Stimulated activated CD4-positive, alpha-beta T cell treated with anti-CD3 and anti-CD28 coated beads, Interleukin-12 subunit alpha, Interleukin-12 subunit beta, amount 100 ng/mL, for 24 hours (primary cell): Measurements from ENCODE around the gene ATXN2L.
"Not testable (repeated sequence)": the region's sequence is repeated elsewhere in the genome, so short reads cannot be mapped to it uniquely, and the experiment has no call there.

Experiments used
- DNase-seq, 2 experiments: peaks; one replicate each; pipeline ENCODE4 v3.0.0-alpha.2; 2020; ENCODE audit warnings: low read depth in 2 of 2

ATXN2L gene, protein sequence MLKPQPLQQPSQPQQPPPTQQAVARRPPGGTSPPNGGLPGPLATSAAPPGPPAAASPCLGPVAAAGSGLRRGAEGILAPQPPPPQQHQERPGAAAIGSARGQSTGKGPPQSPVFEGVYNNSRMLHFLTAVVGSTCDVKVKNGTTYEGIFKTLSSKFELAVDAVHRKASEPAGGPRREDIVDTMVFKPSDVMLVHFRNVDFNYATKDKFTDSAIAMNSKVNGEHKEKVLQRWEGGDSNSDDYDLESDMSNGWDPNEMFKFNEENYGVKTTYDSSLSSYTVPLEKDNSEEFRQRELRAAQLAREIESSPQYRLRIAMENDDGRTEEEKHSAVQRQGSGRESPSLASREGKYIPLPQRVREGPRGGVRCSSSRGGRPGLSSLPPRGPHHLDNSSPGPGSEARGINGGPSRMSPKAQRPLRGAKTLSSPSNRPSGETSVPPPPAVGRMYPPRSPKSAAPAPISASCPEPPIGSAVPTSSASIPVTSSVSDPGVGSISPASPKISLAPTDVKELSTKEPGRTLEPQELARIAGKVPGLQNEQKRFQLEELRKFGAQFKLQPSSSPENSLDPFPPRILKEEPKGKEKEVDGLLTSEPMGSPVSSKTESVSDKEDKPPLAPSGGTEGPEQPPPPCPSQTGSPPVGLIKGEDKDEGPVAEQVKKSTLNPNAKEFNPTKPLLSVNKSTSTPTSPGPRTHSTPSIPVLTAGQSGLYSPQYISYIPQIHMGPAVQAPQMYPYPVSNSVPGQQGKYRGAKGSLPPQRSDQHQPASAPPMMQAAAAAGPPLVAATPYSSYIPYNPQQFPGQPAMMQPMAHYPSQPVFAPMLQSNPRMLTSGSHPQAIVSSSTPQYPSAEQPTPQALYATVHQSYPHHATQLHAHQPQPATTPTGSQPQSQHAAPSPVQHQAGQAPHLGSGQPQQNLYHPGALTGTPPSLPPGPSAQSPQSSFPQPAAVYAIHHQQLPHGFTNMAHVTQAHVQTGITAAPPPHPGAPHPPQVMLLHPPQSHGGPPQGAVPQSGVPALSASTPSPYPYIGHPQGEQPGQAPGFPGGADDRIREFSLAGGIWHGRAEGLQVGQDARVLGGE

DNA sequence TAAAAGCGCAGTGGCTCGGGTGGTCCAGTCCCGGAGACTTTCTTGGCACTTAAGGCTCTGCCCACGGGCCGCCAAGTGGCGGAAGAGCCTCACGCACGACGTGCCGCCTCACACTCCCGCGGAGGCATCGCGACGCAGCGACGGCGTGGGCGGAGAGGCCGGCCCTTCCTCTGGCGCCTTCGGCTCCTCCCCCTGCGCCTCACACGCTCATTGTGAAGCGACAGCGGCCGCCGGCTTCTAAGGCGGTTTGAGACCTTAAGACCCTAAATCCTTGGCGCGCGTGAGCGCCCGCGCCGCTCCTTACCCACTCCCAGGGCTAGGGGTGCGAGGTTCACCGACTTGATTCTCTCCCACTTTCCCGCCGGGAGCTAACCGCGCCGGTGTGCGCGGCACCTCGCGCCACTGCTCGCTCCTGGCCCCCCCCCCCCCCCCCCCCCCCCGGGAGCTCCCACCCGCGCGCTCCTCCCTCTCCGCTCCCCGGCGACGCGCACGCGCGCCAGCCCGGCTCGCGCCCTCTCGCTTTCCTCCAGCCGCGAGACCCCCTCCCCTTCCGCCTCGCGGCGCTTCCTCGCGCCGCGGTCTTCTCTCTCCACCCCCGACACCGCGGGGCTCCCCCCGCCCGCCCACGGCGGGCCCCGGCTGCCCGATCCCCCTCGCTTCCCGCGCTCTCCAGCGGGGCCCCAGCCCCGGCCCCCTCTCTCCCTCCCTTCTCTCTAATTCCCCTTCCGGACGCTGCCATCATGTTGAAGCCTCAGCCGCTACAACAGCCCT is at the start of gene ATXN2L:
ATXN2L (plus strand) TSS at position 480 of the 771 bp plus-strand sequence; CDS start at position 741, 261 bp downstream.
- peak; percentile 89 to 92 for DNase-seq

DNA sequence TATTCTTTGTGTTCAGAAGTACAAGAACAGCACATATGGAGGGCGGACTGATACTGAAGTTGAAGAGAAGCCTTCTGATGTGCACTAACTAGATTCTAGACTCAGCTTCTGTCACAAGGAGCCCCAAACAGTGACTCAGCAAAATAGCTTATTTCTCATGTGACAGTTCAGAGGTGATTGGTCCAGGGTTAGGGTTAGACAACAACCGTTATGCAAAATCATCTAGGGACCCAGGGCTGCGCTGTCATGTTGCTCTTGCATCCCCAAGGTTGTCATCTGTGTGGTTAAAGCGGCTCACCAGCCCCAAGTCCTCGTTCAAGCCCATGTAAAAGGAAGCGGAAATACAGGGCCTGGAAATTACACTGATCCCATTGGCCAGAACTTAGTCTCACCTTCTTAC is 41.1 kb upstream of the ATXN2L start:
- DNase-seq: not testable (repeated sequence)

DNA sequence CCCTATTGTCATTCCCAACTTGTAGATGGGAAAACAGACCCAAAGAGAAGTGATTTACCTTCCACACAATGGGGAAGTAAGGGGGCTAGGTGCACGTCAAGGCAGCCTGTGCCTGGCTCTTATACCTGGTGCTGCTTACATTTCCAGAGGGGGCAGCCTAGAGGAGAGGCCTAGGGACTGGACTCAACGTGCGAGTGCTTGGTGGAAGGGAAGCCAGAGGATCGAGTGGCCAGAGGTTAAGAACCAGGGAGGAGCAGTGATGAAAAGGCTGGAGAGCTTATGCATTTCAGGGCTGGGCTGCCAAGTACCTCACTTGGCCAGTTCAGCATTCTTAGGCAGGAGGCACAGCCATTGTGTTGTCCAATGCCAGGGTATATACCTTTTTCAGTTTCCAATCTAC is 40.4 kb upstream of the ATXN2L start:
- DNase-seq: not testable (repeated sequence)

DNA sequence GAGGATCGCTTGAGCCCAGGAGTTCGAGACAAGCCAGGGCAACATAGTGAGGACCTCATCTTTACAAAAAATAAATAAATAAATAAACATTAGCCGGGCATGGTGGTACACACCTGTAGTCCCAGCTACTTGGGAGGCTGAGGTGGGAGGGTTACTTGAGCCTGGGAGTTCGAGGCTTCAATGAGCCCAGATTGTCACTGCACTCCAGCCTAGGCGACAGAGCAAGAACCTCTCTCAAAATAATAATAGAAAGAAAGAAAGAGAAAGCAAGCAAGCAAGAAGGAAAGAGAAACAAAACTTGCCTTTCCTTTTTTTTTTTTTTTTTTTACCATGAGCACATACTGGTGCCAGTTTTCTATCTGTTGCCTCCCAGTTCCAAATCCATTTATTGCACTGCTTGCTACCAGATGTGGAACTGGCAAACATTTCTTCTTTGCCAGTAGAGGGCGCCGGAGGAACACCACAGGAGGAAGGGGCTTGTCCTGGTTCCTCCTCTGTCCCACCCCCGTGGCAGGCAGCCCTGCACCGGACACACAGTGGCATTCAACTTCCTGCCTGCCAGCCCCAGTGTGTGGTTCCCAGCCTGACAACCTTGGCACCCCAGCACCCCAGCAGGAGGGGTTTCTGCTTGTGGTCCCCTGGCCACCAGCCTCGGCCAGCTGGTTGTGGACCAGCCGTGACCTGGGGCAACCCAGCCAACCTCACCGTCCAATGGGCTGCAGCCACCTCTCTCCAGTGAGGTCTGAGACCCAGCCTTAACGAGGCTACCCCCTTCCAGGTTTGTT is 20.4 kb upstream of the ATXN2L start:
- peak in 1 of 2 experiments; percentile 39 for DNase-seq

DNA sequence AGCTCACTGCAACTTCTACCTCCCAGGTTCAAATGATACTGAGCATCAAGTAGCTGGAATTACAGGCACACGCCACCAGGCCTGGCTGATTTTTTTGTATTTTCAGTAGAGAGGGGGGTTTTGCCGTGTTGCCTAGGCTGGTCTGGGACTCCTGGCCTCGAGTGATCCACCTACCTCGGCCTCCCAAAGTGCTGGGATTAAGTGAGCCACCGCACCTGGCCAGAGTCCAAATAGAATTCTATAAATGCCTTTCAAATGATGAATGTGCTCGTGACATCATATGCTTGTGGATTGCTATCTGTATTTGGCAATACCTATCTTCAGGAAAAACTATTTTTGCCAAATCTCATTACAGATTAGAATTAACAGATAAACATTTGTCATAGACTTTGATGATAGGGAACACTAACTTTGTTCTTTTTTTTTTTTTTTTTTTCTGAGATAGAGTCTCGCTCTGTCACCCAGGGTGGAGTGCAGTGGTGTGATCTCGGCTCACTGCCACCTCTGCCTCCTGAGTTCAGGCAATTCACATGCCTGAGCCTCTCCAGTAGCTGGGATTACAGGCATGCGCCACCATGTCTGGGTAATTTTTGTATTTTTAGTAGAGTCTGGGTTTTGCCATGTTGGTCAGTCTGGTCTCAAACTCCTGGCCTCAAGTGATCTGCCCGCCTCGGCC is 15.2 kb upstream of the ATXN2L start:
- DNase-seq: not testable (repeated sequence)

DNA sequence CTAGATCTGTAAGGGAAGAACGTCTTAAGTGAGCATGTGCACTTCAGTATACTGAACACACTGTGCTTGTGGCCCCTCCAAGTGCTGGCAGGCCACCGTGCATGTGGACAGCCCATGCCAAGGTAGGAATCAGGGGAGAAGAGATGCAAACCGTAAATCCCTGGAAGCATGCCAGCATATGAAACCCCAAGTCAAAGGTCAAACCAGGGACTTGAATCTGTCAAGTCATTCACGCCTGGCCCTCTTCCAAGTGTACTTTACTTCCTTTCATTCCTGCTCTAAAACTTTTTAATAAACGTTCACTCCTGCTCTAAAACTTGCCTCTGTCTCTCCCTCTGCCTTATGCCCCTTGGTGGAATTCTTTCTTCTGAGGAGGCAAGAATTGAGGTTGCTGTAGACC is 2.8 kb upstream of the ATXN2L start:
- no peak for DNase-seq

DNA sequence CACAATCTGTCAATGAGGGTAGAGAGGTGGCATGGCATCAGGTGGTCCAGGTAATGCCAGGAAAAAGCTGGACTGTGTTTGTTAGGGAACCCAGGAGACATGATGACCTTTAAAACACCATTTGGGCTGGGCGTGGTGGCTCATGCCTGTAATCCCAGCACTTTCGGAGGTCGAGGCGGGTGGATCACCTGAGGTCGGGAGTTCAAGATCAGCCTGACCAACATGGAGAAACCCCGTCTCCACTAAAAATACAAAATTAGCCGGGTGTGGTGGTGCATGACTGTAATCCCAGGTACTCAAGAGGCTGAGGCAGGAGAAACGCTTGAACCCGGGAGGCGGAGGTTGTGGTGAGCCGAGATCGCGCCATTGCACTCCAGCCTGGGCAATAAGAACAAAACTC is 2.3 kb upstream of the ATXN2L start:
- DNase-seq: not testable (repeated sequence)

DNA sequence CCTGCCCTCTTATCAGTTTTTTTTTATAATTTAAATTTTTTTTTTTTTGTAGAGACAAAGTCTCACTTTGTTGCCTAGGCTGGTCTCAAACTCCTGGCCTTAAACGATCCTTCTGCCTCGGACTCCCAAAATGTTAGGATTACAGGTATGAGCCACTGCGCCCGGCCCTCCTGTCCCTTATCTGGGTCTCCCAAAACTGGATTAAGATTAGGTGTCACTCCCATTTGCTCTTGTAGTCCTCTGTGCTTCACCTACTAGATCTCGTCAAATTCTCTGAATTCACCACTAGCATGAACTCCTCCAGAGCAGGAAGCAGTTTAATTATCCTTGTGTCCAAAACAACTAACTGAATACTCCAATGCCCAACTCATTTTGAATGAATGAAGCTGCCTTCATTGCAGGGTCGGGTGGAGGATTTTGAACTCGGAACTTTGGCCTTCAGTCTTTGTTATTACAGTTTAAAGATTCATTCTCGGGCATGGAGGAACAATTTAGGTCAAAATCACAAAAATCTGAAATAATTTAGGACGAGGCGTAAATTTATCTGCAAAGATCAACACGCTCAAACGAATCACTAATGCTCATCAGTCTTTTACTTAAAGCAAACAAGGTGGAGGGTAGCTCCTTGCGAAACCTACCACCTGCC is 802 bp upstream of the ATXN2L start:
- no peak for DNase-seq

DNA sequence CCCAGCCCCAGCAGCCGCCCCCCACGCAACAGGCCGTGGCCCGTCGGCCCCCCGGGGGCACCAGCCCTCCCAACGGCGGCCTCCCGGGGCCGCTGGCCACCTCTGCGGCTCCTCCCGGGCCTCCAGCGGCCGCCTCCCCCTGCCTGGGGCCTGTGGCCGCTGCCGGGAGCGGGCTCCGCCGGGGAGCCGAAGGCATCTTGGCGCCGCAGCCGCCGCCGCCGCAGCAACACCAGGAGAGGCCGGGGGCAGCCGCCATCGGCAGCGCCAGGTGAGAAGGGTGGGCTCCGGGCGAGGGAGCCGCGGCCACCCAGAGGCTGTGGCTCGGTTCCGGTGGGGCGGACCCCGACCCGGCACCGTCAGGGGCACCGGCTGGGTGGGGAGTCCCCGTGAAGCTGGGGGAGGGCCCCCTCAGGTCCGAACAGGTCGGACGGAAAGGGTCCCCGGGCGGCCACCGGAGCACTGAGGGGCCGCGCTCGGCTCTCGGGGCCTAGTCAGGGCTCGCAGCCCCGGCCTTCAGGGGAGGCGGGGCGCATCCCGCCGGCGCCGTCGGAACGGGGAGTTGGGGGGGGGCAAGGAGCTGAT is 583 bp downstream of the ATXN2L start:
- no peak for DNase-seq

DNA sequence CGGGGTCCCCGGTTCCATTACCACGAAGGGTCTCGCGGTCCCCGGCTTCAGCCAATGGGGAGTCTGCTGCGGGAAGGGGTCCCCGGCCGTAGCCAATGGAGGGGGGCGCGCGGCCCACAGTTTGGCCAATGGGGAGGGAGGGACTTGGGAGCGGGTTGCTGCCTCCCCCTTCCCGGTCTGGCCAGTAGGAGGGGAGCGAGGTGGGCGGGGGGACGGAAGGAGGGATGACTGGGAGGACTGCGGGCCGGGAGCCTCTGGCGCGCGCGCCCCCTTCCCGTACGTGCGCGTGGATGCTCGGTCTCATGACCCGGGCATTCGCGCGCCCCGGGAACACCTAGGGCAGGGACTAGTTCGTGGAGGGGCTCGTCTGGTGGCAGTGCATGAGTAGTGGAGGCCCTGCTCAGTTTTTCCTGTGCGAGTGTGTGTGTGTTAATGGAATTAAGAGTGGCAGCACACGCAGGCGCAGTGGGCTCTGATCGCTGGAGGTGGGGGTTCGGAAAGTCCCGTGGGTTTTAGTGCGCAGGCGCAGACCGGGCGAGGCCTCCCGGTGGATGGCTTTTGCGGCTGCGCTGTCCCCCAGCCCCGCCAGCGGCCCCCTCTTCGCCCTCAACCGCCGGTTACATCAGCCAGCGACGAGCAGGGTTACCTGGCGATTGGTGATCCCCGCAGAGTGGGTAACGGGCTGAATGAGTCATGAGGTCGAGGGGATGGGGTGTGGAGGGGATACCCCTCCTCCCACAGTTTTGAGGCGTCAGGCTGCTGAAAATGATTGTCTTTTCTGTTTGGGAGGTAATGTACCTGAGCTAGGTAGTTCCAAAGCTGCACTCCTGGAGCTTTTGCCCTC is 1.3 kb downstream of the ATXN2L start:
- peak; percentile 92 to 94 for DNase-seq

DNA sequence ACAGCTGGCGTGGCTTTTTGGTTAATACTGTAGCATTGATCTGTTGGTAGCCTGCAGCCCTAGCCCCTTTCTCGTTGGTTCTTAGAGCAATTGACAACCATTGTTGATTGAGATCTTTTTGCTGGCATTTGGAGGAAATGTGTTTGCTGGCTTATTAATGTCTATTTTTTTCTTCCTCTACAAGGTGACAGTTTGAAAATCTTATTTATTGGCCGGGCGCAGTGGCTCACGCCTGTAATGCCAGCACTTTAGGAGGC is 1.8 kb downstream of the ATXN2L start:
- no peak for DNase-seq

DNA sequence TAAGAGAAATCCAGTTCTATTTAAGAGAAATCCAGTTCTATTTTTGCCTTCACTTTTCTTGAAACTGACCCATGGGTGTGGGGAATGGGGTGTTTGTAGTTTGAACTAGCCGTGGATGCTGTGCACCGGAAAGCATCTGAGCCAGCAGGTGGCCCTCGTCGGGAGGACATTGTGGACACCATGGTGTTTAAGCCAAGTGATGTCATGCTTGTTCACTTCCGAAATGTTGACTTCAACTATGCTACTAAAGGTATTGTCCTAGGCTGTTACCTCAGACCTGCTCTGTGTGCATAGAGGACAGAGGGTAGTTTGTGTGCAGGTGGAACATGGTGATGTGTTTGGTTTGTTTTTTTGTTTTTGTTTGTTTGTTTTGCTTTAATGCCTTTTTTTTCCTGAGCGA is 3.3 kb downstream of the ATXN2L start:
- DNase-seq: no peak

DNA sequence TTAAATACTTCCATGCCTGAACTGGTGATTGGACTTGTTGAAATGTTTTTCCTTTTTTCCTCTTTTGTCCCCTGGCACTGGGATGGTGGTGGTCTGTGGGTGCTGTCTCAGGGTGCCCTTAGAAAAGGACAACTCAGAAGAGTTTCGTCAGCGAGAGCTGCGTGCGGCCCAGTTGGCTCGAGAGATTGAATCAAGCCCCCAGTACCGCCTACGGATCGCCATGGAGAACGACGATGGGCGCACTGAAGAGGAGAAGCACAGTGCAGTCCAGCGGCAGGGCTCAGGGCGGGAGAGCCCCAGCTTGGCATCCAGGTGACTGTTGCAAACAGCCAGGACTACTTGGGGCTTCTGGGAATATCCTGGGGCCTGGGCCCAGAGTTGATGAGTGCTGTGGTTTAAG is 6.9 kb downstream of the ATXN2L start:
- no peak for DNase-seq

DNA sequence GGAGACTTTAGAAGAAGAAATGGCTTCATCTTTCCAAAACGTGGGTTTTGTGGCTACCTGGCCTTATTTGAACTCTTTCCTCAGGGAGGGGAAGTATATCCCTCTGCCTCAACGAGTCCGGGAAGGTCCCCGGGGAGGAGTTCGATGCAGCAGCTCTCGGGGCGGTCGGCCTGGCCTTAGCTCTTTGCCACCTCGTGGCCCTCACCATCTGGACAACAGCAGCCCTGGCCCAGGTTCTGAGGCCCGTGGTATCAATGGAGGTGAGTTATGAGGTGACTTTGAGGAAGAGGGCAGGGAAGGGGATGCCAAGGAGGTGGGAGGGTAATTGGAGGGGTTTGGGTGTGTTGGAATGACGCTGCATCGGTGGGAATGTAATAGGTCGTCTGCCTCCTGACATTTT is 7.7 kb downstream of the ATXN2L start:
- no peak for DNase-seq

DNA sequence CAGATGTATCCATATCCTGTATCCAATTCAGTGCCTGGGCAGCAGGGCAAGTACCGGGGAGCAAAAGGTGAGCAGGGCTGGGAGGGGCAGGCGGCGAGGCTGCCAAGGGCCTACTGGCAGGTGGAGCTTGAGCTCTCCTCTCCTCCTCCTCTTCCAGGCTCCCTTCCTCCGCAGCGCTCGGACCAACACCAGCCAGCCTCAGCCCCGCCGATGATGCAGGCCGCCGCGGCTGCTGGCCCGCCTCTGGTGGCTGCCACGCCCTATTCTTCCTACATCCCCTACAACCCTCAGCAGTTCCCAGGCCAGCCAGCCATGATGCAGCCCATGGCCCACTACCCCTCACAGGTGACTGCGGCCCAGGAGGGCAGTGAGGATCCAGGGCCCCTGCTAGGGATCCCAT is 11.6 kb downstream of the ATXN2L start:
- DNase-seq: no peak

DNA sequence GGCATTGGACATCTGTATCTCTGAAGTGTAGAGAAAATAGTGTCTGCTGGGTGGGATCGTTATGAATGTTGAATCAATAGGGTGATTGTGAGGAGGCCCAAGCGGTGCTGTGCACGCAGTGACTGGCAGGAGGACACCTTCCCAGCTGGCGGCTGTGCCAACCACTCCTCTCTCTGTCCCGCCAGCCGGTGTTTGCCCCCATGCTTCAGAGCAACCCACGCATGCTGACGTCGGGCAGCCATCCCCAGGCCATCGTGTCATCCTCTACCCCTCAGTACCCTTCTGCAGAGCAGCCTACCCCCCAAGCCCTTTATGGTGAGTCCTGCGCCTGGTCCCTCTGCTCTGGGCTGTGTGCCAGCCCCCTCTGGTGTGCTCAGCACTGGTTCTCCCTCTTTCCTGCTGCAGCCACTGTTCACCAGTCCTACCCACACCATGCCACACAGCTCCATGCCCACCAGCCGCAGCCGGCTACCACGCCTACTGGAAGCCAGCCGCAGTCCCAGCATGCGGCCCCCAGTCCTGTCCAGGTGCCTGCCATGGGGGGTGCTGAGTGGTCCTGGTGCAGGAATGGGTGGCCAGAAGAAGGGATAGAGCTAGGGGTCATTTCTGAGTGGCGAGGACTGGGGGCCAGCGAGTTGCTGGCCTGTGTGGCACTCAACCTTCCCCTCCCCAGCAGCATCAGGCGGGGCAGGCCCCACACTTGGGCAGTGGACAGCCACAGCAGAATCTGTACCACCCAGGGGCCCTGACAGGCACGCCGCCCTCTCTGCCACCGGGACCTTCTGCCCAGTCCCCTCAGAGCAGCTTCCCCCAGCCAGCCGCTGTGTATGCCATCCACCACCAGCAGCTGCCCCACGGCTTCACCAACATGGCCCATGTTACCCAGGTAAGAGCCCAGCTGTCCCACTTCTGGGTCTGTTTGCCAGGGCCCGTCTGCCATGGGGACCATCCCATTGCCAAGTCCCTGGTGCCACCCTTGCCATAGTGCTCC is 12.4 kb downstream of the ATXN2L start:
- DNase-seq: no peak
